Kidney (tissue), 14 donors: ENCODE results near the gene OR6B3. TPM values are rescaled to one million over a fixed set of nuclear protein-coding genes. Genes with fewer than 3 reads are reported as not detected.

Source experiments
- DNase-seq, 5 donors: peaks; one replicate each; pipeline ENCODE4 v3.0.0-alpha.2; 2013 to 2020
- FAIRE-seq: peaks from 2 replicates; lab custom pipeline; 2012; peaks lifted over from hg19 to GRCh38; lab: Jason Lieb, UNC
- H3K27ac ChIP-seq, 2 donors: one replicate each; pipeline ENCODE4 v1.7.0; 2013; ENCODE audit warnings: low read depth in 2 of 2, low read length in 2 of 2, inconsistent platforms in 1 of 2
- H3K27me3 ChIP-seq: one replicate; pipeline ENCODE4 v1.7.1; 2013; ENCODE audit warnings: low read length, inconsistent platforms; ENCODE audit not compliant: control insufficient read depth, insufficient read depth
- H3K36me3 ChIP-seq, 3 donors: one replicate each; pipeline versions ENCODE4 v1.7.0 to v1.7.1; 2013; ENCODE audit warnings: low read length in 3 of 3, control low read depth in 1 of 3, inconsistent platforms in 1 of 3; ENCODE audit not compliant: insufficient read depth in 3 of 3, control insufficient read depth in 2 of 3
- H3K4me1 ChIP-seq, 3 donors: one replicate each; pipeline versions ENCODE4 v1.7.0 to v1.7.1; 2013; ENCODE audit warnings: low read length in 3 of 3, inconsistent platforms in 1 of 3, low read depth in 1 of 3; ENCODE audit not compliant: control insufficient read depth in 2 of 3, insufficient read depth in 2 of 3
- H3K4me3 ChIP-seq, 3 donors: one replicate each; pipeline versions ENCODE4 v1.7.0 to v1.8.1; 2013; ENCODE audit warnings: low read length in 3 of 3, control low read depth in 1 of 3, inconsistent platforms in 1 of 3
- H3K9ac ChIP-seq, 3 donors: one replicate each; pipeline versions ENCODE4 v1.7.0 to v1.7.1; 2013; ENCODE audit warnings: low read length in 3 of 3, control low read depth in 1 of 3, inconsistent platforms in 1 of 3
- H3K9me3 ChIP-seq, 3 donors: one replicate each; pipeline versions ENCODE4 v1.7.0 to v1.7.1; 2013; ENCODE audit warnings: low read length in 3 of 3, control low read depth in 1 of 3, inconsistent platforms in 1 of 3; ENCODE audit not compliant: control insufficient read depth in 2 of 3, insufficient read depth in 1 of 3
- intact Hi-C: fragments of 100-400 bp; cut with DNase I; formaldehyde crosslinking; loops from one replicate; pipeline ENCODE4 v1.11.1; 2022
- polyA plus RNA-seq: library from polyadenylated mRNA; stranded (reverse); fragments of 350-450 nt; fragmentation: Illumina TruSeq; extraction: RNeasy Lipid Tissue Mini Kit (QIAGEN cat#74804); gene quantifications from one replicate; pipeline ENCODE4 v1.2.3, GENCODE V29; 2014; ENCODE audit warnings: low read depth, low replicate concordance; ENCODE audit not compliant: insufficient read depth
- total RNA-seq: library from RNA; stranded (reverse); fragmentation: NEBNext Ultra II Directional; extraction: Animal tissue kit (Norgen Biotek cat#: 25700); gene quantifications from one replicate; pipeline ENCODE4 v1.2.1, GENCODE V29; 2021
- TF ChIP-seq, protein P1 (sequence below): IDR thresholded peaks from 3 replicates; pipeline ENCODE4 v1.5.1; 2012; ENCODE audit warnings: mild to moderate bottlenecking, moderate library complexity, borderline replicate concordance; ENCODE audit not compliant: insufficient read depth; ENCODE audit errors: extremely low read depth
- donor health status: control.
- donor health status: control.
- donor health status: control.
- donor health status: control.
- donor health status: control.
- donor health status: DM: yes; HTN: yes; CAD: no.
- donor health status: Normal renal cell carcinoma (clear cell type).

OR6B3 gene
- total and polyA plus RNA-seq, 2 donors from 2014 or later = not detected

DNA sequence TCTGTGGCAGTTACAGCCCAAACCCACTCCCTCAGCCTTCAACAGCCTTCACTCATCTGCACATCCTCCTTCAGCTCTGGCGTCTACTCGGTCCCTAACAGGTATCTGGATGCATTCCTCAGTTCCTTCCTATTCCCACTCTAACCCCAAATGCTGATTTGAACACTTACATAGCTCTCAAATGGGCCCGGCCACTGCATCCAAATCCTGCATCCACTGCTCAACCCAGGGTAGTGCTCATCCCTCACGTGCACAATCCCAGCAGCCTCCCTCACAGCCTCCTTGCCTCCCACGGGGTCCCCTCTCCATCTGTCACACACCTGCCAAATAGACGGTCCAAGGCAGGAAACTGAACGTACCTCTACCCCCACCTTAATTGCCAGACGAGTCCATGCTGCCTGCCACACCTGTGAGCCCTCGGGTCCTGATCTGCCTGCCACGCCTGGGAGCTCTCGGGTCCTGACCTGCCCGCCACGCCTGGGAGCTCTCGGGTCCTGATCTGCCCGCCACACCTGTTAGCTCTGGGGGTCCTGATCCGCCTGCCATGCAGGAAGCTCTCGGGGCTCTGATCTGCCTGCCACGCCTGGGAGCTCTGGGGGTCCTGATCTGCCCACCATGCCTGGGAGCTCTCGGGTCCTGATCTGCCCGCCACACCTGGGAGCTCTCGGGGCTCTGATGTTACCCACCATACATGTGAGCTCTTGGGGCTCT is 9.9 kb downstream of the OR6B3 start:
- H3K27me3 ChIP-seq = no peaks in the 10 kb centered on the region
- DNase-seq (peak in 1 of 5 donors; percentile 33), FAIRE-seq (no peak)
- H3K4me1 ChIP-seq = no peaks in the 10 kb centered on the region
- no peak overlapping the region for H3K4me3 ChIP-seq
- H3K27ac ChIP-seq = no peak overlapping the region
- no peak overlapping the region for H3K9ac ChIP-seq
- intact Hi-C loops = no loop called here
- H3K36me3 ChIP-seq = no peaks in the 10 kb centered on the region
- H3K9me3 ChIP-seq = no peaks in the 10 kb centered on the region
- TF ChIP-seq, protein P1, sequence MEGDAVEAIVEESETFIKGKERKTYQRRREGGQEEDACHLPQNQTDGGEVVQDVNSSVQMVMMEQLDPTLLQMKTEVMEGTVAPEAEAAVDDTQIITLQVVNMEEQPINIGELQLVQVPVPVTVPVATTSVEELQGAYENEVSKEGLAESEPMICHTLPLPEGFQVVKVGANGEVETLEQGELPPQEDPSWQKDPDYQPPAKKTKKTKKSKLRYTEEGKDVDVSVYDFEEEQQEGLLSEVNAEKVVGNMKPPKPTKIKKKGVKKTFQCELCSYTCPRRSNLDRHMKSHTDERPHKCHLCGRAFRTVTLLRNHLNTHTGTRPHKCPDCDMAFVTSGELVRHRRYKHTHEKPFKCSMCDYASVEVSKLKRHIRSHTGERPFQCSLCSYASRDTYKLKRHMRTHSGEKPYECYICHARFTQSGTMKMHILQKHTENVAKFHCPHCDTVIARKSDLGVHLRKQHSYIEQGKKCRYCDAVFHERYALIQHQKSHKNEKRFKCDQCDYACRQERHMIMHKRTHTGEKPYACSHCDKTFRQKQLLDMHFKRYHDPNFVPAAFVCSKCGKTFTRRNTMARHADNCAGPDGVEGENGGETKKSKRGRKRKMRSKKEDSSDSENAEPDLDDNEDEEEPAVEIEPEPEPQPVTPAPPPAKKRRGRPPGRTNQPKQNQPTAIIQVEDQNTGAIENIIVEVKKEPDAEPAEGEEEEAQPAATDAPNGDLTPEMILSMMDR = no peak

DNA sequence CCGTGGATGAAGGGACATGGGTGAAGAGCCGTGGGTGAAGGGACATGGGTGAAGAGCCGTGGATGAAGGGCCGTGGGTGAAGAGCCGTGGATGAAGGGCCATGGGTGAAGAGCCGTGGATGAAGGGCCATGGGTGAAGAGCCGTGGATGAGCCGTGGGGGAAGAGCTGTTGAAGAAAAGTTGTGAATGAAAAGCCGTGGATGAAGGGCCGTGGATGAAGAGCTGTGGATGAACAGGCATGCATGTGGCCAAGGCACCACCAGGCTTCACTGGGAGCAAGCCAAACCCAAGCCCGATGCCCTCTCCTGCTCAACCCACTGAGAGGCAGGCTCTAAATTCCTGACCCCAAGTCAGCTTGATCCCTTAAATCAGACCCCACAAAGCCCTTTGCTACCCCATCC is 10.6 kb downstream of the OR6B3 start:
- FAIRE-seq = no peak
- DNase-seq = no peak
- no peak overlapping the region for H3K4me3 ChIP-seq
- no peaks in the 10 kb centered on the region for H3K9me3 ChIP-seq
- intact Hi-C loops = no loop called here
- no peaks in the 10 kb centered on the region for H3K4me1 ChIP-seq
- H3K9ac ChIP-seq = no peak overlapping the region
- no peaks in the 10 kb centered on the region for H3K36me3 ChIP-seq
- TF ChIP-seq, protein P1 = no peak
- H3K27ac ChIP-seq = no peak overlapping the region
- H3K27me3 ChIP-seq = no peaks in the 10 kb centered on the region

DNA sequence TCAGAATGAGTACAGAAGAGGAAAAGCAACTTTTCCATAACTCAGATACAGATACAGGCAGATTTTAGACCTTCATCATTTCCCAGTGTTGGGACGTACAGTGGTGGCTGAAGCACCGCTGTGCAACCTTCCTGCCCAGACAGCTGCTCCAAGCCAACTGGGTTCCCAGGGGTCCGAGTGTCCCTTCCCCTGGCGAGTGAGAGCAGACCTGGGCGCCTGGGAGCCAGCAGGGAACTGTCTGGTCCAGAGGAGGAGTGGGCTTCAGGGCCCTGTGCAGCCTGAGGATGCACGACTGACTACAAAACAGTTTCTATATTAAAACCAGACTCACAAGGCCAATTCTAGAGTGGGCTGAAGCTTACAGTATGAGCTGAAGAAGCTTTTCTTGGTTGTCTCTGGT is 12.0 kb downstream of the OR6B3 start:
- TF ChIP-seq, protein P1 = no peak
- no peak overlapping the region for H3K27ac ChIP-seq
- H3K36me3 ChIP-seq = no peaks in the 10 kb centered on the region
- FAIRE-seq (no peak), DNase-seq (no peak)
- no peaks in the 10 kb centered on the region for H3K27me3 ChIP-seq
- no peak overlapping the region for H3K4me3 ChIP-seq
- H3K4me1 ChIP-seq = no peaks in the 10 kb centered on the region
- no peaks in the 10 kb centered on the region for H3K9me3 ChIP-seq
- intact Hi-C loops = no loop called here
- no peak overlapping the region for H3K9ac ChIP-seq
